HepG2 (cell line): Measurements from ENCODE around the gene ASIC2.

Experiments
- MAFK ChIP-seq, 2 experiments: IDR thresholded peaks in 1 of 2; conservative IDR thresholded peaks in 1 of 2; 2 replicates each; pipeline ENCODE4 v1.6.1; 2011; ENCODE audit warnings: improper control_type of control experiment in 2 of 2, low read length in 2 of 2
- MED1 ChIP-seq: sonication (generic); formaldehyde crosslinking; IDR thresholded peaks from 2 replicates; pipeline ENCODE4 v1.4.0; 2020; ENCODE audit warnings: missing genetic modification reagents
- NBN ChIP-seq: fragments of 450-650 bp; conservative IDR thresholded peaks from 2 replicates; pipeline ENCODE4 v1.6.1; 2017
- NFRKB ChIP-seq: fragments of 450-650 bp; IDR thresholded peaks from 2 replicates; pipeline ENCODE4 v1.6.1; 2017
- NR3C1 ChIP-seq: sonication (generic); formaldehyde crosslinking; IDR thresholded peaks from 2 replicates; pipeline ENCODE4 v1.4.0; 2020; ENCODE audit warnings: missing genetic modification reagents
- POLR2AphosphoS5 ChIP-seq: IDR thresholded peaks from 2 replicates; pipeline ENCODE4 v1.6.1; 2012; ENCODE audit warnings: low read depth, low read length
- SP1 ChIP-seq, 2 experiments: fragments of 450-650 bp in 1 of 2; sonication (generic) in 1 of 2; formaldehyde crosslinking in 1 of 2; IDR thresholded peaks; 2 replicates each; pipeline versions ENCODE4 v1.4.0 to v1.6.1; 2016 to 2020; ENCODE audit warnings: missing genetic modification reagents in 1 of 2
- ZFX ChIP-seq: sonication (generic); formaldehyde crosslinking; IDR thresholded peaks from 2 replicates; pipeline ENCODE4 v1.4.0; 2020; ENCODE audit warnings: mild to moderate bottlenecking, low read depth, missing genetic modification reagents, moderate library complexity
- TF ChIP-seq, protein P1 (sequence below): fragments of 450-650 bp; IDR thresholded peaks from 2 replicates; pipeline ENCODE4 v1.6.1; 2017; ENCODE audit warnings: mild to moderate bottlenecking
- TF ChIP-seq, protein P2 (sequence below), 2 experiments: IDR thresholded peaks; 2 replicates each; pipeline ENCODE4 v1.6.1; 2011 to 2012; ENCODE audit warnings: low read length in 2 of 2, borderline replicate concordance in 1 of 2, low read depth in 1 of 2, mild to moderate bottlenecking in 1 of 2, moderate library complexity in 1 of 2
- TF ChIP-seq, protein P3 (sequence below): sonication (generic); formaldehyde crosslinking; IDR thresholded peaks from 2 replicates; pipeline ENCODE4 v1.4.0; 2020; ENCODE audit warnings: missing genetic modification reagents
- TF ChIP-seq, protein P4 (sequence below): sonication (generic); formaldehyde crosslinking; IDR thresholded peaks from 2 replicates; pipeline ENCODE4 v1.5.0; 2020; ENCODE audit warnings: mild to moderate bottlenecking, missing genetic modification reagents, moderate library complexity

- TF ChIP-seq MAFK (conservative IDR thresholded peaks at IDR 0.05 in 1 of 2, IDR thresholded peaks at IDR 0.05 in 1 of 2; ENCODE audit: low read length in 2 of 2) (no peak), NBN (no peak), MED1 (no peak), POLR2AphosphoS5 (no peak), NR3C1 (CRISPR knock-in tag) (no peak), ZFX (CRISPR knock-in tag) (no peak), NFRKB (no peak), SP1 (IDR thresholded peaks at IDR 0.05) (no peak), SP1 (CRISPR knock-in tag; IDR thresholded peaks at IDR 0.05) (no peak)
- TF ChIP-seq, protein P1, sequence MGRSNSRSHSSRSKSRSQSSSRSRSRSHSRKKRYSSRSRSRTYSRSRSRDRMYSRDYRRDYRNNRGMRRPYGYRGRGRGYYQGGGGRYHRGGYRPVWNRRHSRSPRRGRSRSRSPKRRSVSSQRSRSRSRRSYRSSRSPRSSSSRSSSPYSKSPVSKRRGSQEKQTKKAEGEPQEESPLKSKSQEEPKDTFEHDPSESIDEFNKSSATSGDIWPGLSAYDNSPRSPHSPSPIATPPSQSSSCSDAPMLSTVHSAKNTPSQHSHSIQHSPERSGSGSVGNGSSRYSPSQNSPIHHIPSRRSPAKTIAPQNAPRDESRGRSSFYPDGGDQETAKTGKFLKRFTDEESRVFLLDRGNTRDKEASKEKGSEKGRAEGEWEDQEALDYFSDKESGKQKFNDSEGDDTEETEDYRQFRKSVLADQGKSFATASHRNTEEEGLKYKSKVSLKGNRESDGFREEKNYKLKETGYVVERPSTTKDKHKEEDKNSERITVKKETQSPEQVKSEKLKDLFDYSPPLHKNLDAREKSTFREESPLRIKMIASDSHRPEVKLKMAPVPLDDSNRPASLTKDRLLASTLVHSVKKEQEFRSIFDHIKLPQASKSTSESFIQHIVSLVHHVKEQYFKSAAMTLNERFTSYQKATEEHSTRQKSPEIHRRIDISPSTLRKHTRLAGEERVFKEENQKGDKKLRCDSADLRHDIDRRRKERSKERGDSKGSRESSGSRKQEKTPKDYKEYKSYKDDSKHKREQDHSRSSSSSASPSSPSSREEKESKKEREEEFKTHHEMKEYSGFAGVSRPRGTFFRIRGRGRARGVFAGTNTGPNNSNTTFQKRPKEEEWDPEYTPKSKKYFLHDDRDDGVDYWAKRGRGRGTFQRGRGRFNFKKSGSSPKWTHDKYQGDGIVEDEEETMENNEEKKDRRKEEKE: no peak
- TF ChIP-seq, protein P2, sequence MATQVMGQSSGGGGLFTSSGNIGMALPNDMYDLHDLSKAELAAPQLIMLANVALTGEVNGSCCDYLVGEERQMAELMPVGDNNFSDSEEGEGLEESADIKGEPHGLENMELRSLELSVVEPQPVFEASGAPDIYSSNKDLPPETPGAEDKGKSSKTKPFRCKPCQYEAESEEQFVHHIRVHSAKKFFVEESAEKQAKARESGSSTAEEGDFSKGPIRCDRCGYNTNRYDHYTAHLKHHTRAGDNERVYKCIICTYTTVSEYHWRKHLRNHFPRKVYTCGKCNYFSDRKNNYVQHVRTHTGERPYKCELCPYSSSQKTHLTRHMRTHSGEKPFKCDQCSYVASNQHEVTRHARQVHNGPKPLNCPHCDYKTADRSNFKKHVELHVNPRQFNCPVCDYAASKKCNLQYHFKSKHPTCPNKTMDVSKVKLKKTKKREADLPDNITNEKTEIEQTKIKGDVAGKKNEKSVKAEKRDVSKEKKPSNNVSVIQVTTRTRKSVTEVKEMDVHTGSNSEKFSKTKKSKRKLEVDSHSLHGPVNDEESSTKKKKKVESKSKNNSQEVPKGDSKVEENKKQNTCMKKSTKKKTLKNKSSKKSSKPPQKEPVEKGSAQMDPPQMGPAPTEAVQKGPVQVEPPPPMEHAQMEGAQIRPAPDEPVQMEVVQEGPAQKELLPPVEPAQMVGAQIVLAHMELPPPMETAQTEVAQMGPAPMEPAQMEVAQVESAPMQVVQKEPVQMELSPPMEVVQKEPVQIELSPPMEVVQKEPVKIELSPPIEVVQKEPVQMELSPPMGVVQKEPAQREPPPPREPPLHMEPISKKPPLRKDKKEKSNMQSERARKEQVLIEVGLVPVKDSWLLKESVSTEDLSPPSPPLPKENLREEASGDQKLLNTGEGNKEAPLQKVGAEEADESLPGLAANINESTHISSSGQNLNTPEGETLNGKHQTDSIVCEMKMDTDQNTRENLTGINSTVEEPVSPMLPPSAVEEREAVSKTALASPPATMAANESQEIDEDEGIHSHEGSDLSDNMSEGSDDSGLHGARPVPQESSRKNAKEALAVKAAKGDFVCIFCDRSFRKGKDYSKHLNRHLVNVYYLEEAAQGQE (IDR thresholded peaks at IDR 0.05; ENCODE audit: borderline replicate concordance in 1 of 2, low read depth in 1 of 2, low read length in 2 of 2): no peak
- TF ChIP-seq, protein P3, sequence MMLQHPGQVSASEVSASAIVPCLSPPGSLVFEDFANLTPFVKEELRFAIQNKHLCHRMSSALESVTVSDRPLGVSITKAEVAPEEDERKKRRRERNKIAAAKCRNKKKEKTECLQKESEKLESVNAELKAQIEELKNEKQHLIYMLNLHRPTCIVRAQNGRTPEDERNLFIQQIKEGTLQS (CRISPR knock-in tag): no peak
- TF ChIP-seq, protein P4, sequence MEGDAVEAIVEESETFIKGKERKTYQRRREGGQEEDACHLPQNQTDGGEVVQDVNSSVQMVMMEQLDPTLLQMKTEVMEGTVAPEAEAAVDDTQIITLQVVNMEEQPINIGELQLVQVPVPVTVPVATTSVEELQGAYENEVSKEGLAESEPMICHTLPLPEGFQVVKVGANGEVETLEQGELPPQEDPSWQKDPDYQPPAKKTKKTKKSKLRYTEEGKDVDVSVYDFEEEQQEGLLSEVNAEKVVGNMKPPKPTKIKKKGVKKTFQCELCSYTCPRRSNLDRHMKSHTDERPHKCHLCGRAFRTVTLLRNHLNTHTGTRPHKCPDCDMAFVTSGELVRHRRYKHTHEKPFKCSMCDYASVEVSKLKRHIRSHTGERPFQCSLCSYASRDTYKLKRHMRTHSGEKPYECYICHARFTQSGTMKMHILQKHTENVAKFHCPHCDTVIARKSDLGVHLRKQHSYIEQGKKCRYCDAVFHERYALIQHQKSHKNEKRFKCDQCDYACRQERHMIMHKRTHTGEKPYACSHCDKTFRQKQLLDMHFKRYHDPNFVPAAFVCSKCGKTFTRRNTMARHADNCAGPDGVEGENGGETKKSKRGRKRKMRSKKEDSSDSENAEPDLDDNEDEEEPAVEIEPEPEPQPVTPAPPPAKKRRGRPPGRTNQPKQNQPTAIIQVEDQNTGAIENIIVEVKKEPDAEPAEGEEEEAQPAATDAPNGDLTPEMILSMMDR: no peak
Observed at GRCh38 chr17:33302394-33302793, 9.3 kb upstream of the ASIC2 start.
